Neuron (in vitro differentiated cells): Measurements from ENCODE around the gene BFSP2.
"Not testable (repeated sequence)": the region's sequence is repeated elsewhere in the genome, so short reads cannot be mapped to it uniquely, and the experiment has no call there.

Experiments
- H2AFZ ChIP-seq: one replicate; pipeline ENCODE4 v1.6.1; 2013; ENCODE audit warnings: low read depth, mild to moderate bottlenecking, inconsistent platforms, low read length, moderate library complexity
- H3K27me3 ChIP-seq: one replicate; pipeline ENCODE4 v1.6.1; 2013; ENCODE audit warnings: low read length; ENCODE audit not compliant: insufficient read depth
- H3K36me3 ChIP-seq: one replicate; pipeline ENCODE4 v1.6.1; 2013; ENCODE audit warnings: low read length; ENCODE audit not compliant: insufficient read depth
- H3K4me1 ChIP-seq: one replicate; pipeline ENCODE4 v1.6.1; 2013; ENCODE audit warnings: low read length; ENCODE audit not compliant: insufficient read depth
- H3K4me3 ChIP-seq: 2 replicates; pipeline ENCODE4 v1.5.1; 2013; ENCODE audit warnings: mild to moderate bottlenecking, low read length, moderate library complexity
- H3K9me3 ChIP-seq: one replicate; pipeline ENCODE4 v1.6.1; 2013; ENCODE audit warnings: low read length

BFSP2 gene

GRCh38 chr3:133487920-133488540, 88.2 kb downstream of the BFSP2 start:
- Histone ChIP-seq H3K4me3 (no peak overlapping the region), H3K36me3 (no peaks in the 10 kb centered on the region), H3K9me3 (peaks cover 10% of the 10 kb centered on the region), H2AFZ (no peak overlapping the region), H3K4me1 (no peaks in the 10 kb centered on the region), H3K27me3 (no peaks in the 10 kb centered on the region)

GRCh38 chr3:133488785-133489367, 89.0 kb downstream of the BFSP2 start:
- Histone ChIP-seq H3K36me3 (no peaks in the 10 kb centered on the region), H3K27me3 (no peaks in the 10 kb centered on the region), H2AFZ (no peak overlapping the region), H3K4me1 (no peaks in the 10 kb centered on the region), H3K9me3 (peaks cover 10% of the 10 kb centered on the region), H3K4me3 (no peak overlapping the region)

- Histone ChIP-seq H2AFZ (no peak overlapping the region), H3K9me3 (peaks cover 10% of the 10 kb centered on the region), H3K4me1 (no peaks in the 10 kb centered on the region), H3K27me3 (no peaks in the 10 kb centered on the region), H3K4me3 (no peak overlapping the region), H3K36me3 (no peaks in the 10 kb centered on the region)
Measured at GRCh38 chr3:133489466-133490085, 89.7 kb downstream of the BFSP2 start.

GRCh38 chr3:133490468-133491351, 90.9 kb downstream of the BFSP2 start:
- peaks cover 10% of the 10 kb centered on the region for H3K9me3 ChIP-seq
- no peaks in the 10 kb centered on the region for H3K36me3 ChIP-seq
- H3K27me3 ChIP-seq, result no peaks in the 10 kb centered on the region
- no peak overlapping the region for H2AFZ ChIP-seq
- H3K4me3 ChIP-seq, result no peak overlapping the region
- H3K4me1 ChIP-seq, result no peaks in the 10 kb centered on the region

- Histone ChIP-seq H2AFZ (no peak overlapping the region), H3K36me3 (no peaks in the 10 kb centered on the region), H3K9me3 (peaks cover 5% of the 10 kb centered on the region), H3K4me1 (no peaks in the 10 kb centered on the region), H3K4me3 (no peak overlapping the region), H3K27me3 (no peaks in the 10 kb centered on the region)
Measured at GRCh38 chr3:133491481-133492059, 91.7 kb downstream of the BFSP2 start.

GRCh38 chr3:133492159-133492741, 92.4 kb downstream of the BFSP2 start:
- H3K27me3 ChIP-seq, result no peaks in the 10 kb centered on the region
- no peak overlapping the region for H3K4me3 ChIP-seq
- no peaks in the 10 kb centered on the region for H3K4me1 ChIP-seq
- H3K9me3 ChIP-seq, result no peaks in the 10 kb centered on the region
- no peak overlapping the region for H2AFZ ChIP-seq
- no peaks in the 10 kb centered on the region for H3K36me3 ChIP-seq

- Histone ChIP-seq H3K36me3 (no peaks in the 10 kb centered on the region), H3K9me3 (no peaks in the 10 kb centered on the region), H3K27me3 (no peaks in the 10 kb centered on the region)
Measured at GRCh38 chr3:133494469-133494868, 94.6 kb downstream of the BFSP2 start.

GRCh38 chr3:133502542-133502941, 102.7 kb downstream of the BFSP2 start:
- not testable (repeated sequence) for H3K4me3 ChIP-seq, H3K27me3 ChIP-seq

More at GRCh38 chr3:133494469-133494868, 94.6 kb downstream of the BFSP2 start:
- H2AFZ ChIP-seq, result no peak overlapping the region
- no peaks in the 10 kb centered on the region for H3K4me1 ChIP-seq
- H3K4me3 ChIP-seq, result no peak overlapping the region

GRCh38 chr3:133503409-133503808, 103.6 kb downstream of the BFSP2 start:
- no peak overlapping the region for H3K4me3 ChIP-seq
- no peak overlapping the region for H2AFZ ChIP-seq
- H3K4me1 ChIP-seq, result no peaks in the 10 kb centered on the region
- H3K36me3 ChIP-seq, result no peaks in the 10 kb centered on the region
- peaks cover under 1% of the 10 kb centered on the region for H3K27me3 ChIP-seq
- H3K9me3 ChIP-seq, result no peaks in the 10 kb centered on the region

More at GRCh38 chr3:133502542-133502941, 102.7 kb downstream of the BFSP2 start:
- H3K9me3 ChIP-seq, H3K4me1 ChIP-seq, H2AFZ ChIP-seq, H3K36me3 ChIP-seq: not testable (repeated sequence)

- H3K9me3 ChIP-seq, result no peaks in the 10 kb centered on the region
- peaks cover 2% of the 10 kb centered on the region for H3K27me3 ChIP-seq
- no peak overlapping the region for H3K4me3 ChIP-seq
- H3K36me3 ChIP-seq, result no peaks in the 10 kb centered on the region
- H2AFZ ChIP-seq, result no peak overlapping the region
- H3K4me1 ChIP-seq, result no peaks in the 10 kb centered on the region
Measured at GRCh38 chr3:133504736-133505135, 104.9 kb downstream of the BFSP2 start.

- Histone ChIP-seq H3K27me3 (peaks cover 2% of the 10 kb centered on the region), H3K4me1 (no peaks in the 10 kb centered on the region), H3K9me3 (no peaks in the 10 kb centered on the region), H2AFZ (no peak overlapping the region), H3K4me3 (no peak overlapping the region), H3K36me3 (no peaks in the 10 kb centered on the region)
Measured at GRCh38 chr3:133505813-133506212, 106.0 kb downstream of the BFSP2 start.

- H3K9me3 ChIP-seq, result no peaks in the 10 kb centered on the region
- H2AFZ ChIP-seq, result no peak overlapping the region
Measured at GRCh38 chr3:133506215-133506901, 106.5 kb downstream of the BFSP2 start.

More at GRCh38 chr3:133506215-133506901, 106.5 kb downstream of the BFSP2 start:
- H3K4me3 ChIP-seq, result no peak overlapping the region
- no peaks in the 10 kb centered on the region for H3K4me1 ChIP-seq
- H3K27me3 ChIP-seq, result peaks cover 2% of the 10 kb centered on the region
- H3K36me3 ChIP-seq, result no peaks in the 10 kb centered on the region
